Globus pallidus (tissue), 1 donor: ENCODE results near the gene ALDH4A1.

Source experiments
- DNase-seq: peaks from one replicate; pipeline ENCODE4 v3.0.0-alpha.2; 2015; ENCODE audit warnings: low spot score

The ALDH4A1 gene

GRCh38 chr1:18922848-18923755 lies 20.7 kb upstream of the ALDH4A1 start:
- no peak for DNase-seq

GRCh38 chr1:18922319-18922726 lies 20.0 kb upstream of the ALDH4A1 start:
- DNase-seq, result peak; percentile 84

- no peak for DNase-seq
Observed at GRCh38 chr1:18921516-18922251, 19.3 kb upstream of the ALDH4A1 start.

- no peak for DNase-seq
Observed at GRCh38 chr1:18920931-18921330, 18.6 kb upstream of the ALDH4A1 start.

DNA sequence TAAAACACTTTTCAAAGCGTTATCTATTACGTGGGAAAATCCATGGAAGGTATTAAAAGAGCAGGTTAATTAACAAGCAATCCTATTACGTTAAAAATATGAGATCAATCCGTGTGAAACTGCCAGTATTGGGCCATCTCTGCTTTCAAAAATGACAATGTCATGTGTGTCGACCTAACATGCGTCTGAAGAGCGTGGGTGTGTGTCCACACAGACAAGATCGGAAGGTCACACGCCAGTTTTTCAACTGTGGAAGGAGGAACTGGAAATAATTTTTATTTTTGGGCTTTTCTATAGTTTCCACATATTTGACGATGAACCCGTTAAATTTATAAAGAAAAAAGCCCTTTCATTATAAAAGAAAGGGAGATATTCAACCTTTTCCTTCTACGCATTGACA lies 17.6 kb upstream of the ALDH4A1 start:
- no peak for DNase-seq

DNA sequence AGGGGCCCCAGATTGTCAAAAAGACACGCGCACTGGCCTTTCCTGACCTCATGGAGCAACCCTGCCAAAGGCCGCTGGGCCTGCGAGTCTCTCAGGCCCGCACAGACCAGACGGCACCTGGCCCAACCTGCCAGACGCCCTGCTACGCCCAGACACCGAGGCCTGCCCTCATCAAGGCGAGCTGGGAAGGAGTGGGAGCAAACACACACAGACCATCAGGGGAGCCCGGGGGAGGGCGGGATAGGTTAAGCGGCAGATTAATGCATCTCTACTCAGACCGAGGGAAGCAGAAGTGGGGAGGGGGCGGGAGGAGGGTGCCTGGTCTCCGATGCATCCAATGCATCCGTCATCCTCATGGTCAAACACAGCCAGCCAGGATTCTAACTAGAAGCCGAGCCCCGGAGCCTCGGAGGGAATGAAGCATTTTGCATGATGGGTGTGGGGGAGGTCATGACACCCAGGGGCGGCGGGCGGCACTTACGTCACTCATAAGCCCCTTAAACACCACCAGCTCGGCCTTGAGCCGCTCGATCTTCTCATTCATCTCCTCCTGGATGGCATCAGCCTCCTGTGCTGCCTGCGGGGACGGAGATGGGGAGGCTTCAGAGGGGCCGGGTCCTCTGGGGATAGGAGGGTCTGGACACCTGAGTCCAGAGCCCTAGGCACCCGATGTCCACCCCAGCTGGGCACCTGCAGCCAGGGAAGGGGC lies 17.0 kb upstream of the ALDH4A1 start:
- DNase-seq, result no peak

- DNase-seq, result no peak
Observed at GRCh38 chr1:18918417-18918816, 16.1 kb upstream of the ALDH4A1 start.

DNA sequence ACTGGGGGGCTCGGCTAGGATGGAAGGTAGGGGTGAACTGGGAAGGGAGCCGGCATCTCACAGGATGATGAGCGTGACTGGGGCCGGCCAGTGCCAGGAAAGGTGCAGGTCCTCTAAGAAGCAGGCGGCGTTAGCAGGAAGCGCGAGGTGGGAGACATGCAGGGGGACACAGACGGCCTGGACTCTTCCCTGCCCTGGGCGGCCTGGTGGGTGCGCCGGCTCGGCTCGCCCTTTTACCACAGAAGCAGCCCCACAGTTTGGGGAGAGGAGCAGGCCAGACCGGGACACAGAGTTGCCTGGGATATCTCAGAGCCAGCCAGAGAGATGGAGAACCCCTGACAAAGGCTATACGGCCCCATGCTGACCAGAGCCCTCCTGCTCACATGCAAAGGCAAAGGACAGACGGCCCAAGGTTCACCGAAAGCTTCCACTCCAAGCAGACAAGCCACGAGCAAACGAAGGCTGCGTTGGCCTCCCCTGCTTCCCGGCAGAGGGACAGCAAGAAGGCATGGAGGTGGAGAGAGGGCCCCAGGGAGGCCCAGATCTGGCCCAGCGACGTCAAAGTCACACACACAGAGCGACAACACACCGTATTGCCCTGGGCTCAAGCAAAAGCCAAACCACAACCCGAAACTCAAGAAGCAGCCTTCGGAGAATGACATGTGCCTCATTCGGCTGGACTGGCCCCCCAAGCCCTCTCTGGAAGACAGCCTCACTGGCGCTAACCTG lies 14.9 kb upstream of the ALDH4A1 start:
- no peak for DNase-seq

DNA sequence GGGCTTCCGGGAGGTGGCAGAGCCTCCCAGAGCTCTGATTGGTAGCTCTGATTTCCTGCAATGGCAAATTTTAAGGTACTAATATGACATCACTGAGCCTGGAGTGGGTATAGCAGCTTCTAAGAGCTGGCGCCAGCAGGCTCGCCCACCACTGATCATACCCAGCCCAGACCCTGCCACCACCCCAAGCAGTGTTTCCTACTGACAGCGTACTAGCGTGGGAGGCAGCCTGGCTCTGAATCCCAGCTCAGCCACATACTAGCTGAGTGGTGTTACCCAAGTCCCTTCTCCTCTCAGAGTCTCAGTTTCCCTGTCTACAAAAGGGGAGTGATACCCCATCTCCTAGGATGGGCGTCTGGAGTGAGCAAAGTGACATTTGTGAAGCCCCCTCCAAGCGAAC lies 13.0 kb upstream of the ALDH4A1 start:
- no peak for DNase-seq

- peak; percentile 79 for DNase-seq
Observed at GRCh38 chr1:18913065-18913835, 10.9 kb upstream of the ALDH4A1 start.

DNA sequence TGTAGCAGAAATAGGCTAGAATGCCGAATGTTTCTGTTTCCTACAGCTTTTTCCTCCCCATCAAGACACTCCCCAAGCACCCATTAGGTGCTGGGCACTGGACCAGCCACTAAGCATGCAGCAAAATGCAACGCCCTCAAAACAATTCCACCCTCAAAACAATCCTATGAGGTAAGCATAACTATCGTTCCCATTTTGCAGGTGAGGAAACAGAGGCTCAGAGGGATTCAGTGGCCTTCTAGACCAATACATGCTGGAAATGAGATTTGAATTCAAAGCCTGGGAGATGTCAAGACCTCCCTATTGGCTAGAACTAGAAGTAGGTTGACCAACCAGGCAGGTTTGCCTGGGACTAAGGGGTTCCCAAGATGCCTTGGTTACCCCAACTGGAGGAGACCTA lies 10.2 kb upstream of the ALDH4A1 start:
- no peak for DNase-seq

DNA sequence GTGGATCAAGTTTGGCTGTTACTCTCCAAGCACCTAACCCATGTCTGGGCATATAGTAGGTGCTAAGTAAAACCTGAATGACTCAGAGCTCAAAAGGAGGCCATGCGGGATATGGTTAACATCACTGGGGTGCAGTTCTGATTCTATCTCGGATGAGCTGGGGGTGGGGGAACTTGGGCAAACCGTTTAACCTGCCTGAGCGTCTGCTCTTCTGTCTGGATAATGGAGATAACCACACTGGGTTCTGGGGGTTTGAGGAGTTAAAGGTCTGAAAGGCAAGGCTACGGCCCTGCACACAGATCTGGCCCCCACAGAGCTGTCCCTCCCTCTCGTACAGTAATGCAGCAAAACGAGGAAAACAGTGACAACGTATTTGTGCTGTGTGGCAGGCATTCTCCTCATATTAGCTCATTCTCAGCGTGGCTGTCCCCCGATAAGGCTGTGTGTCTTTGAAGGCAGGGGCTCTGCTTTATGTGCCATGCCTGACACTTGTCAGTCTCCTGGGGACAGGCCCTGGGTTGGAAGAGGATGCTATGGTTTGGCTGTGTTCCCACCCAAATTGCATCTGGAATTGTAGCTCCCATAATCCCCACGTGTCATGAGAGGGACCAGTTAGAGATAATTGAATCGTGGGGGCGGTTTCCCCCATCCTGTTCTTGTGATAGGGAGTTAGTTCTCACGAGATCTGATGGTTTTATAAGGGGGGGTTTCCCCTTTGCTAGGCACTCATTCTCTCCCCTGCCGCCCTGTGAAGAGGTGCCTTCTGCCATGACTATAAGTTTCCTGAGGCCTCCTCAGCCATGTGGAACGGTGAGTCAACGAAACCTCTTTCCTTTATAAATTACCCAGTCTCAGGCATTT lies 6.8 kb upstream of the ALDH4A1 start:
- no peak for DNase-seq

- no peak for DNase-seq
Observed at GRCh38 chr1:18907917-18908845, 5.8 kb upstream of the ALDH4A1 start.

DNA sequence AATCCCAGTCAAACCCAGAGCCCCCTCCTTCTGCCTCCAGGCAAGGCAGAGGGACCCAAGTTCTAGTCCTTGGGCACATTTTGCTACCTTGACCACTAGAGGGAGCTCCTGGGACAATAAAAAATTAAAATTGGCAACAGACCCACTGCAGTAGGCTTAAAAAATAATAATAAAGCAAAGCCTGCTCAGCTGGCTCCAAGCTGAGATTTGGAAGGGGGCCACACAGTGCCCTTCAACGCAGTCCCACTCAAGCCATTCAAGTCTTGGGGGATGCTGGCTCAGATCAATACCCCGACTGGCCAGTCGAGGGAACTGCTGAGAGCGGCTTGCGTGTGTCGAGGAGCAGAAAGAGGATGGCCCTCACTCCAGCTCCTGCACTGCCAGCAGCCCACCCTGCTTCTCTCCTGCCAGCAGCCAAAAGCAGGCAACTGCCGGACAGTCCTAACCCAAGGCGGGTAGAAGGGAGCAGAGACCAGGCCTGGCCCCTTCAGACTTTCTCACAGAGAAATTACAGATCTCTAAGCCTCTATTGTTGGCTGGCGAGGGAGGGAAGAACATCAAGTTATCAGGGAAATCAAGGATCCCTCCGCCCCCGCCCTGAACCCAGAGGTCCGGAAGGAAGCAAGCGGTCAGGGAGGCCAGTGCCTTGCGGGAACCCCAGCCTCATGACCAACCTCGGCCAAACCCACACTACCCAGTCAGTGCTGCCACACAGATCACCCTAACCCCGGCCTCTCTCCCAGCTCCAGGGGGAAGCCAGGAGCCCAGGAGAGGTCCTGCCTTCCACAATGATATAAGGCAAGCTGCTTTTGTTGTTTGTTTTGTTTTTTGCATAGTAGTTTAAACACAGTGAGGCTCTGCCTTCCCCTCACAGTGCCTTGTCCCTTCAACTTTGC lies 4.9 kb upstream of the ALDH4A1 start:
- peak; percentile 79 for DNase-seq

GRCh38 chr1:18903291-18903756 lies 969 bp upstream of the ALDH4A1 start:
- DNase-seq, result no peak

GRCh38 chr1:18901952-18902522 lies 318 bp downstream of the ALDH4A1 start:
- DNase-seq, result no peak

GRCh38 chr1:18901147-18901951 lies 1.0 kb downstream of the ALDH4A1 start:
- DNase-seq, result no peak
